Cardiac fibroblast (primary cell): ENCODE data around the gene ZC3H7B.

Experiments
- DNase-seq, 2 donors: peaks; one replicate each; pipeline versions ENCODE4 v3.0.0 to v3.0.0-alpha.2; 2010; ENCODE audit warnings: low read depth in 2 of 2
- H3K4me3 ChIP-seq, 2 donors: replicated peaks in 1 of 2; 1 replicate in 1 of 2; 2 replicates in 1 of 2; pipeline ENCODE4 v1.5.1; 2011; ENCODE audit warnings: low read depth in 2 of 2, low read length in 2 of 2, mild to moderate bottlenecking in 2 of 2, moderate library complexity in 1 of 2
- TF ChIP-seq, protein P1 (sequence below): IDR thresholded peaks from one replicate; pipeline ENCODE4 v1.5.1; 2011; ENCODE audit warnings: low read depth, mild to moderate bottlenecking, low read length, inconsistent platforms

The ZC3H7B gene

GRCh38 chr22:41343300-41343699, 42.0 kb downstream of the ZC3H7B start:
- TF ChIP-seq, protein P1, sequence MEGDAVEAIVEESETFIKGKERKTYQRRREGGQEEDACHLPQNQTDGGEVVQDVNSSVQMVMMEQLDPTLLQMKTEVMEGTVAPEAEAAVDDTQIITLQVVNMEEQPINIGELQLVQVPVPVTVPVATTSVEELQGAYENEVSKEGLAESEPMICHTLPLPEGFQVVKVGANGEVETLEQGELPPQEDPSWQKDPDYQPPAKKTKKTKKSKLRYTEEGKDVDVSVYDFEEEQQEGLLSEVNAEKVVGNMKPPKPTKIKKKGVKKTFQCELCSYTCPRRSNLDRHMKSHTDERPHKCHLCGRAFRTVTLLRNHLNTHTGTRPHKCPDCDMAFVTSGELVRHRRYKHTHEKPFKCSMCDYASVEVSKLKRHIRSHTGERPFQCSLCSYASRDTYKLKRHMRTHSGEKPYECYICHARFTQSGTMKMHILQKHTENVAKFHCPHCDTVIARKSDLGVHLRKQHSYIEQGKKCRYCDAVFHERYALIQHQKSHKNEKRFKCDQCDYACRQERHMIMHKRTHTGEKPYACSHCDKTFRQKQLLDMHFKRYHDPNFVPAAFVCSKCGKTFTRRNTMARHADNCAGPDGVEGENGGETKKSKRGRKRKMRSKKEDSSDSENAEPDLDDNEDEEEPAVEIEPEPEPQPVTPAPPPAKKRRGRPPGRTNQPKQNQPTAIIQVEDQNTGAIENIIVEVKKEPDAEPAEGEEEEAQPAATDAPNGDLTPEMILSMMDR: no peak
- no peak for DNase-seq
- H3K4me3 ChIP-seq: no peak overlapping the region

DNA sequence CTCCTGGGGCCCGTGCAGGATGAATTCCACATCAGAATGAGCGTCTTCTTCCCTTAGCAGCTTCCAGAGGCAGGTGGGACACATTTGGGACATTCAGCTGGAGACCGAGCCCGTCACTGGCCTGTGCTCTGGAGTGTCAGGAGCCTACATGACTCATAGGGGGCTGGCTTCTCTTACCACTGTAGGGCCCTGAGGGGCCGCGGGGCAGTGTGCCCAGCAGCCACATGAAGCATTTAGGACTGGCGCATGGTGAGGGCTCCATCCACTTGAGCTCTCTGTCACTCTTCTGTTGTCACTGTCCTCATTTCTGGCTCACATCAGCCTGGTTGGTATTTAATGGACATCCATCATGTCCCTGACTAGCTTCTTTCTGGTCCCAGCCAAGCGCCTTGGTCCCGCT, 42.4 kb downstream of the ZC3H7B start:
- no peak for DNase-seq
- TF ChIP-seq, protein P1: no peak
- no peak overlapping the region for H3K4me3 ChIP-seq

DNA sequence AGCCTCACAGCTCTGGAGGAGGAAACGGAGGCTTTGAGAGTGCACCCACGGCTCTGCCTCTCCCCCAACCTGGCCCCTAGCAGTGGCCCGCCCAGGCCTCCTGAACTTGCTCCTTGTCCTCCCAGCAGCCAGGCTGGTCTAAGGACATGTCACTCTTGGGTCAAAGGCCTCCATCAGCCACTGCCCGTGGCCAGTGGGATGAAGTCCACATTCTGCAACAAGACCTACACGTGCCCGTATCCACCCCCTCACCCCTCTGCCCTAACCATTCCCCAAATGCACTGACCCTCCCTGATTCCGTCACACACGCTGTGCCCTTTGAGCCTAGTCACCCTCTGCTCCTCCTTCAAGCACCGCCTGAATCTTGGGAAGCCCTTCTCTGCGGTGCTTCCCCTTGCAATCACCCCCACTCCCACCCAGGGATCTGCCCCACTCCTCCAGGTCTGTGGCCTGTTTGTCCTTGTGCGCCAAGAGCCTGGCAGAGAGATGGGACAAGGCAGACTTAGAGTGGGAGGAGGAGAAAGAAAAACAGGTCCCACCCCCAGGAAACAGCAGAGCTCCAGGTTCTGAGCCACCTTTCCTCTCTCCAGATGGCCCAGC, 43.0 kb downstream of the ZC3H7B start:
- no peak overlapping the region for H3K4me3 ChIP-seq
- TF ChIP-seq, protein P1: no peak
- DNase-seq: no peak

- H3K4me3 ChIP-seq: no peak overlapping the region
- TF ChIP-seq, protein P1: no peak
- no peak for DNase-seq
These were observed 44.5 kb downstream of the ZC3H7B start for GRCh38 chr22:41345807-41346335.

GRCh38 chr22:41347066-41347859, 45.9 kb downstream of the ZC3H7B start:
- TF ChIP-seq, protein P1: no peak
- no peak overlapping the region for H3K4me3 ChIP-seq
- DNase-seq: no peak

DNA sequence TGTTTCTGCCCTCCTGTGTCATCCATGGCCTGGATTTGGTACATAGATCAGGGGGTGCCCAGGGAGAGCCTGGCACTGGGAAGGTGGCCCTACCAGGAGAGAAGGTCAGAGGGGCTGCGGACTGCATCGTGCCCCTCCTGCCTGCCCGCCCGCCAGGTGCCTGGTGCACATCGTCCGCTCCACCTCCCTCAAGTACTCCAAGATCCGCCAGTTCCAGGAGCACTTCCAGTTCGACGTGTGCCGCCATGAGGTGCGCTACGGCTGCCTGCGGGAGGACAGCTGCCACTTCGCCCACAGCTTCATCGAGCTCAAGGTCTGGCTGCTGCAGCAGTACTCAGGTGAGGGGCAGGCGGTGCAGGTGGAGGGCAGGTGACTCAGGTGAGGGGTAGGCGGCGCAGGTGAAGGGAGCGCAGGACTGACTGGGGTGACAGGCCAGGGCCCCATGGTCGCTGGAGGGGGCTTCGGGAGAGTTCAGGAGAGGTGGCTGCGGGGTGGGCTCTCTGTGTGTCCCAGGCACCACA, 47.7 kb downstream of the ZC3H7B start:
- no peak overlapping the region for H3K4me3 ChIP-seq
- TF ChIP-seq, protein P1: no peak
- no peak for DNase-seq
